Activated CD4-positive, alpha-beta T cell treated with anti-CD3 and anti-CD28 coated beads, Interleukin-2, Interleukin-4, amounts not matched to agents 100 ng/mL and 50 ng/mL, durations not matched to agents 16 hours and 8 hours (primary cell): ENCODE measurements around the gene TFAP2B.

Experiments used
- DNase-seq: peaks from one replicate; pipeline ENCODE4 v3.0.0-alpha.2; 2020; ENCODE audit warnings: low spot score

The TFAP2B gene

GRCh38 chr6:50848989-50849795 is 30.5 kb downstream of the TFAP2B start:
- no peak for DNase-seq

DNA sequence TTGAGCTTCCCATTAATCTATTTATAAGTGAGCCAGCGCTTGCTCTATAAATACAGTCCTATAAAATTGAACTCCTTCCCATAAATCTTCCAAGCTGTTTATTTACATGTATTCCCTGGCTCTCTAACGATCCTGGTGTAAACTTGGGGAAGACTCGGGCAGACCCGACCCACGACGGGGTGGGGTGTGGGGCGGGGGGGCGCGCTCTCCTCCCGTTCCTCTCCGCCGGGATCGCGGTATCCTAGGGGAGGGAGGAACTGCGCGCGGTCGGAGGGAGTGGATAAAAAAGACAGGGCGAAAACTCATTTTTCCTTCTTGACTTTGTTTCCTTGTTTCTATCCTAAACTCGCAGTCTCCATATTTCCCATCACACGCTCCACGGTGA is 31.1 kb downstream of the TFAP2B start:
- DNase-seq: no peak

DNA sequence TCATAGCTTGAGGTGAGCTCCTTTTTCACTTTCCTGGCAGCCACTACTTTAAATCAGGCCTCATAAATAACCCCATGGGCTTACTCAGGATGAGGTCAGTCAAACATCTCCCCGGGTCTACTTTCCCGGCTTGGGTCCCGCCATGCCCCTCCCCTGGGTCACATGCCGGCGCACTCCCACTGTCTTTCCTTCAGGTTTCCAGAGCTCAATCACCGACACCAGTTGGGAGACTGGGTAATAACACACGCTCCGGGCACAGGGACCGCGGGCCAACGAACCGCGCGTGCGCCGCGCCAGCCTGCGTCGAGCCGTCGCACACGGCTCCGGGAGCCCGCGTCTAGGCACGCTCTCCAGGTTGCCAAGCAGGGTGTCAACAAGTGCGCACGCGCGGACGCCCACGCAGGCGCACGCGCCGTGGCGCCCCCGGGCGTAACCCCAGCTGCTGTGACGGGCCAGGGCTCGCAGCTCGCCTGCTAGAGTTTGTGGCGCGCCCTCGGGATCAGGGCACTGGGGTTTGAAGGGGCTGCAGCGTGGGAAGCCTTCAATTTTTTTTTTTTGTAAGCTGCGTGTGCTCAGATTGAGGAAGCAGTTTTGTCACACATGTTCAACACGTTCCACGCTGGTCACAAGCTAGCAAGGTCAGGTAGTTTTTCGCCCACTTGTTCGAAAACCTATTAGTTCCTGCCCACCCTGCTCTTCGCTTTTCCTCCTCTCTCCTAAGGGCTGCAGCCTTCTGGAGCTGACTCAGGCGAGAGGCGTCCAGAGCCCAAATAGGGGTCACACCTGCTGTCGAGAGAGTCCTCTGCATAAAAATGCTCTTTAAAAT is 31.8 kb downstream of the TFAP2B start:
- DNase-seq: no peak

DNA sequence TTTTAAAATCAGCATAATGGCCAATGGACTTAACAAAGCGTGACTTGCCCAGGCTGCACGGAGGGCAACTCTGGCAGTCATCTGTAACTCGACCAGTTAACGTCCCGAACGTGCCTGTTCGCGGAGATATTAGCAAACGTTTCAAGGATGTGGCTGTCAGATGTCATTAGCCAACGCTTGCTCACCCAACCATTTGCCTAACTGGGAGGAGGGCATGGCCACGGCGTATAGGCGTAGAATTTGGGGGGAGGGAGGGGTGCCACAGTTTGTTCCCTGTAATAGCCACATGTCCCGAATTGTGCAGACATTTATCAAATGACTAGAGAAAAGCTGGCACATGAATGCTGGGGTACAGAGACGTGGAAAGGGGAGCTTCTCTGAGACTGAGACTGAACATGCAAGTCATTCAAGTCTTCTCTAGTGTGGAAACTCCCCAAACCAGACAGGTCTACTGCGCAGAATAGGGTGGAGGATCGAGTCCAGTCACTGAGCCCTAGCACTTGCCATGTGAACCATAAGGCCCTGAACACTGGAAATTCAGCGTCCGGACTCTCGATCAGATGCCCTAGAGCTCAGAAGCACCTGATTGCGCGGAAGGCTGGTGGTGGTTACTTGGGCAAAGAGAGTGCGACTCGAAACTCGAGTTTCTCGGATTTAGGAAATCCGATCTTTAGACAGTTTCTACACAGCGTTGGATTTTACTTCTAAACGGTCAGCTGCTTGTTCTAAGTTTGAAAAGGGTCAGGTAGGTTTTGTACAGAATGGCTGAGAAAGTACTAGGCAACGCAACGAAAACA is 32.6 kb downstream of the TFAP2B start:
- DNase-seq: no peak

- no peak for DNase-seq
Observed at GRCh38 chr6:50853939-50854338, 35.3 kb downstream of the TFAP2B start.

DNA sequence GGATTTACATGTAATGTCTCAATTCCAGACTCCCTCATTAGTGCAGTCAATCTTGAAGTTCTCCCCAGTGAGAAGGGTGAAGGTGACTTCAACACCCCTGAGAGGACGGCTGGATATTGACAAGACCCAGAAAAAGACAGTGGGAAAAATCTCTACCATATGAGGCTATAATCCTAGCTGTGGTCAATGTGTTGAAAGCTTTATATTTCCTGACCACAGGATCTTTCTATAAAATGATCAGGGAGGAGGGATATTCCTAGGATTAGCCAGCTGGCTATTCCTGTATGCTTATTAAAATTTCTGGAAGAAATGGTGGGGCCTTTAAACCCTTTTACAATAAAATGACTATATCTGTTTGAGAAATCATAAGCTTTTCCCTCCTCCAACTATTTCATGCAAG is 43.0 kb downstream of the TFAP2B start:
- no peak for DNase-seq

DNA sequence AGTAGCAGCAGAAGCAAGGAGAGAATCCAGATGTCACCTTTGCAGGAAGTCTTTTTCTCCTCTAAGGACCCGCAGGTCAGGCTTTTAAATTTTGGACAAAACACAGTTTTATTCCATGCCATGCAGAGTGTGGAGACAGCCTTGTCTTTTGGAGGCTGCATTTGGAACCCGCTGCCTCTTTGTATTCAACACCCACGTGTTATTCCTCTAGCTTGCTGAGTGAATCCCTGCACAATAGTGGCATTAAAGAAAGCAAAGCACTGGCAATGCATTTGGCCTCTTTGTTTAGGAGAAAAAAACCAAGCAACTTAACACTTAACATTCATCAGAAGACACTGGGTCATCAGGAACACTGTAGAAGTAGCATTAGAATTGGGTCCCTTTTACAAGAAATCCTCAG is 43.5 kb downstream of the TFAP2B start:
- DNase-seq: no peak

- no peak for DNase-seq
Observed at GRCh38 chr6:50864601-50865000, 45.9 kb downstream of the TFAP2B start.

DNA sequence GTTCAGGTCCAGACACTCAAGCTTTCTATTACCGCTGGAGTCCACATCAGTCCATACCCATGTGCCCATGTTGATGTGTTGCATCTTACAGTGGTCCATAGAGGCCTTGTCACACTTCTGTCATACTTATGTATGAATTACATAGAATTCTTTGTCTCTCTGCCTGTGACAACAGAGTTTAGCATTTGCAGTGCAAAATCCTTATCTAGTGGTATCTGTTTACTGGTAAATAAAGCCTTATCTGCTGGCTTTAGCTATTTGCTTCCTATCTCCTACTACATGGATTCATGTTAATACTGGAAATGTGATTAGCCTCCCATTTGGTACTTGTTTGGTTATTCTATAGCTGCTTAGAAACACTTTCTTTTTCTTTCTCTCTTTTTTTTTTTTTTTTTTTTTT is 49.8 kb downstream of the TFAP2B start:
- DNase-seq: no peak

DNA sequence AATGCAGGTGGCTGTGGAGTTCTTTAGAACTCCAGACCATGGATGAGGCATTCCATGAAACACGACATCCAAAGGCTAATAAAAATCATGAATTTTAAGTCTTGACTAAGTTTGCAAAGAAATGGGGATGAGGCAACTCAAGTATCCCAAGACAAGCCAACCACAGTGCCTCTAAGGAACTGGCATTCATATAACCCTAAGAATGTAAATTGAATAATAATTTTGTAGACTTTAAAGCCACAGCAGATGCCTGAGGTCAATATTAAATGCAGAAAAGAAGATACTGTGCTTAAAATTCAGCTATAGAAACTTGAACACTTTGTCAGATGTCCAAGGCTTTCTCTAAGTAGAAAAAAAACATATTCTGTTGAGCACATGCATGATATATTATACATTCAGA is 54.5 kb downstream of the TFAP2B start:
- no peak for DNase-seq

- DNase-seq: no peak
Observed at GRCh38 chr6:50884364-50884763, 65.7 kb downstream of the TFAP2B start.

DNA sequence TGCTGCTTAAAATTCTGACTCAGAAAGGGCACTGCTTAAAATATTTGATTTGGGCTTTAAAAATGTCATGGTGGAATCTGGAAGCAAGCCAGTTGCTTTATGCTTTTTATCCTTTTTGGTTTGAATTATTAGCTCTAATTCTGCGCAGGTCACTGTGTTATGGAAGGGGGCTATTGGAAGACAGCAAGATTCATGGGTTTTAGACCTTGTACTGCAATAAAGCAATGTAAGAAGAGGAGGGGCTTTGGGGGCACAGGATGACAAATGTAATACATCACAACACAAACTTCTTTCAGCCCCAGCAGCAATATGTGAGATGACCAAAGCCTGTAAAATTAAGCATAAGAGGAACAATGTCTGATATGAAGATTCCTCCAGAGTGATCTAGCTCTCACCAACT is 68.4 kb downstream of the TFAP2B start:
- DNase-seq: no peak

- DNase-seq: no peak
Observed at GRCh38 chr6:50889497-50889896, 70.8 kb downstream of the TFAP2B start.

DNA sequence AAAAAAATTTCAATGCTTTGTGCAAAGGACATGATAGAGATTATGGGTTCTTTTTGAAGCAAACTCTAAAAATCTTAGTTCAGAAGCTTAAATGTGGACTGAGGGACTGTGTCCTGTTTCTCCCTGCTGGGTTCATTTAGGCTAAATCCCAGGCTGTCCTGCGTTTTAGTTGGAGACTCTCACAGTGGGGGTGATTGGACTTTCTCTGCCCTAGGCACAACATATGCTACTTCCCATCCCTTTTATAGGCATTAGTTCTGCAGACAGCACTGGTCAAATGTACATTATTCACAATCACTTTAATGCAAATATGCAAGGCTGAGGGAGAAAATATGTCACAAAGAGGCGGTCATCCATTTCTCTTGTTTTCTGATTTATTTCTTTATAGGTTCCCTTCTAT is 71.3 kb downstream of the TFAP2B start:
- DNase-seq: no peak

- DNase-seq: no peak
Observed at GRCh38 chr6:50890579-50890978, 71.9 kb downstream of the TFAP2B start.

DNA sequence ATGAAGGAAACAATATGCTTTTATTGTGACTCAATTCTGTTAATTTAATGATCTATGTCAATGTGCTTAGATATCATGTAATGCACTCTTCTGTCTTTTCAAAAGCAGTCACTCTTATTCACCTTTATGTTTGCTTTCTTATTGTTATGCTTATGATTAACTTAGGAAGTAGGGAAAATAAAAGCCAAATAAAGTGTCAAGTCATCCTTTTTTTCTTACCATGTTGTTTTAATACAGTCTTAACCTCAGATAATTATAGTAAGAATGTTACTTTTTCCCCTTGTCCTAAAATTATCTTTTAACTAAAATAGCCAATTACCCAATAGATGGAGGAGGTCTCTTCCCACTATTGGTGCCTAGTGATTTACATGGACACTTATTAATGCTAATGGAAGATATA is 72.6 kb downstream of the TFAP2B start:
- no peak for DNase-seq
